Stimulated activated effector memory CD8-positive, alpha-beta T cell treated with anti-CD3 and anti-CD28 coated beads, Interleukin-12 subunit alpha, Interleukin-12 subunit beta, amount 100 ng/mL, for 72 hours (primary cell): ENCODE data around the gene NMRK2.
A peak's percentile ranks its signal among the peaks of the same experiment; 100 is the strongest.

Experiments
- ATAC-seq: fragments of 150-1000 bp; cut with Tn5 transposase; 2 replicates; pipeline ENCODE4 v1.10.0; 2021
- DNase-seq, 2 donors: peaks; one replicate each; pipeline ENCODE4 v3.0.0; 2021 to 2022; ENCODE audit warnings: low spot score in 2 of 2
- H3K27ac Mint-ChIP-seq: one replicate; pipeline ENCODE4 v1.8.0; 2022; ENCODE audit warnings: mild to moderate bottlenecking, mixed read lengths
- H3K36me3 Mint-ChIP-seq: one replicate; pipeline ENCODE4 v1.8.0; 2022; ENCODE audit warnings: mild to moderate bottlenecking, mixed read lengths
- H3K4me1 Mint-ChIP-seq: one replicate; pipeline ENCODE4 v1.8.0; 2022; ENCODE audit warnings: mixed read lengths
- H3K4me3 Mint-ChIP-seq: one replicate; pipeline ENCODE4 v1.8.0; 2022; ENCODE audit warnings: mild to moderate bottlenecking, mixed read lengths
- H3K9me3 Mint-ChIP-seq: one replicate; pipeline ENCODE4 v1.8.0; 2022; ENCODE audit warnings: mixed read lengths

Gene NMRK2

GRCh38 chr19:3968556-3969434, 35.9 kb downstream of the NMRK2 start:
- no peaks in the 10 kb centered on the region for H3K9me3 Mint-ChIP-seq
- H3K27ac Mint-ChIP-seq: peak overlapping the region; percentile 90
- H3K36me3 Mint-ChIP-seq: peaks cover 78% of the 10 kb centered on the region
- H3K4me1 Mint-ChIP-seq: peaks cover 29% of the 10 kb centered on the region
- H3K4me3 Mint-ChIP-seq: peak overlapping the region; percentile 91
- ATAC-seq (no peak), DNase-seq (no peak)

GRCh38 chr19:3969435-3970312, 36.8 kb downstream of the NMRK2 start:
- ATAC-seq (no peak), DNase-seq (no peak)
- H3K27ac Mint-ChIP-seq: peak overlapping the region; percentile 90
- H3K9me3 Mint-ChIP-seq: no peaks in the 10 kb centered on the region
- peak overlapping the region; percentile 91 for H3K4me3 Mint-ChIP-seq
- peaks cover 29% of the 10 kb centered on the region for H3K4me1 Mint-ChIP-seq
- peaks cover 74% of the 10 kb centered on the region for H3K36me3 Mint-ChIP-seq

GRCh38 chr19:3970313-3970807, 37.5 kb downstream of the NMRK2 start:
- DNase-seq: no peak

GRCh38 chr19:3970808-3971598, 38.1 kb downstream of the NMRK2 start, which contains the start of gene DAPK3:
Gene DAPK3, minus strand, starts transcription at chr19:3971099. Its CDS starts 1,364 bp downstream, at chr19:3969735.
- H3K9me3 Mint-ChIP-seq: no peaks in the 10 kb centered on the region
- peaks cover 75% of the 10 kb centered on the region for H3K36me3 Mint-ChIP-seq
- peak within 1 kb of the TSS; percentile 90 for H3K27ac Mint-ChIP-seq
- DNase-seq (peak; percentile 93 to 97), ATAC-seq (peak; percentile 90)
- peak within 1 kb of the TSS; percentile 91 for H3K4me3 Mint-ChIP-seq
- peaks cover 29% of the 10 kb centered on the region for H3K4me1 Mint-ChIP-seq

More at GRCh38 chr19:3970313-3970807, 37.5 kb downstream of the NMRK2 start:
- ATAC-seq: peak; percentile 9
- peak overlapping the region; percentile 91 for H3K4me3 Mint-ChIP-seq
- H3K27ac Mint-ChIP-seq: peak overlapping the region; percentile 90
- no peaks in the 10 kb centered on the region for H3K9me3 Mint-ChIP-seq
- peaks cover 29% of the 10 kb centered on the region for H3K4me1 Mint-ChIP-seq
- H3K36me3 Mint-ChIP-seq: peaks cover 75% of the 10 kb centered on the region

GRCh38 chr19:3975144-3975543, 42.3 kb downstream of the NMRK2 start:
- DNase-seq: no peak
- ATAC-seq: no peak
- Mint-ChIP-seq H3K4me3 (no peak overlapping the region), H3K36me3 (peaks cover 85% of the 10 kb centered on the region), H3K4me1 (peaks cover 34% of the 10 kb centered on the region), H3K9me3 (no peaks in the 10 kb centered on the region), H3K27ac (peak overlapping the region; percentile 99)

- peaks cover 29% of the 10 kb centered on the region for H3K4me1 Mint-ChIP-seq
- ATAC-seq (no peak), DNase-seq (no peak)
- H3K9me3 Mint-ChIP-seq: no peaks in the 10 kb centered on the region
- H3K36me3 Mint-ChIP-seq: peaks cover 85% of the 10 kb centered on the region
- peak overlapping the region; percentile 99 for H3K27ac Mint-ChIP-seq
- H3K4me3 Mint-ChIP-seq: no peak overlapping the region
Observed at GRCh38 chr19:3975637-3976087, 42.8 kb downstream of the NMRK2 start.

- Mint-ChIP-seq H3K36me3 (peaks cover 85% of the 10 kb centered on the region), H3K4me1 (peaks cover 29% of the 10 kb centered on the region), H3K4me3 (no peak overlapping the region), H3K9me3 (no peaks in the 10 kb centered on the region), H3K27ac (peak overlapping the region; percentile 99)
- ATAC-seq: peak; percentile 0
- no peak for DNase-seq
Observed at GRCh38 chr19:3976495-3977241, 43.8 kb downstream of the NMRK2 start.

- H3K9me3 Mint-ChIP-seq: no peaks in the 10 kb centered on the region
- DNase-seq: no peak
- peak; percentile 3 for ATAC-seq
- H3K27ac Mint-ChIP-seq: peak overlapping the region; percentile 99
- peaks cover 36% of the 10 kb centered on the region for H3K4me1 Mint-ChIP-seq
- H3K4me3 Mint-ChIP-seq: no peak overlapping the region
- peaks cover 85% of the 10 kb centered on the region for H3K36me3 Mint-ChIP-seq
Observed at GRCh38 chr19:3977242-3978143, 44.6 kb downstream of the NMRK2 start.

- Mint-ChIP-seq H3K4me1 (peaks cover 43% of the 10 kb centered on the region), H3K36me3 (peaks cover 85% of the 10 kb centered on the region), H3K9me3 (no peaks in the 10 kb centered on the region), H3K4me3 (no peak overlapping the region), H3K27ac (peak overlapping the region; percentile 99)
- no peak for ATAC-seq
- DNase-seq: no peak
Observed at GRCh38 chr19:3978145-3978544, 45.3 kb downstream of the NMRK2 start.

GRCh38 chr19:3979289-3979673, 46.4 kb downstream of the NMRK2 start:
- Mint-ChIP-seq H3K4me3 (no peak overlapping the region), H3K27ac (peak overlapping the region; percentile 99), H3K36me3 (peaks cover 97% of the 10 kb centered on the region), H3K9me3 (no peaks in the 10 kb centered on the region), H3K4me1 (peaks cover 54% of the 10 kb centered on the region)
- DNase-seq (peak in 1 of 2 donors; percentile 48), ATAC-seq (no peak)

- peak; percentile 1 for ATAC-seq
- Mint-ChIP-seq H3K9me3 (no peaks in the 10 kb centered on the region), H3K27ac (peak overlapping the region; percentile 99), H3K4me1 (peaks cover 60% of the 10 kb centered on the region), H3K4me3 (no peak overlapping the region), H3K36me3 (peaks cover 100% of the 10 kb centered on the region)
- peak in 1 of 2 donors; percentile 48 for DNase-seq
Observed at GRCh38 chr19:3979674-3980352, 46.9 kb downstream of the NMRK2 start.

GRCh38 chr19:3980353-3981251, 47.7 kb downstream of the NMRK2 start:
- DNase-seq: peak in 1 of 2 donors; percentile 49
- Mint-ChIP-seq H3K27ac (peak overlapping the region; percentile 99), H3K9me3 (no peaks in the 10 kb centered on the region), H3K4me1 (peaks cover 61% of the 10 kb centered on the region), H3K4me3 (peak overlapping the region; percentile 96), H3K36me3 (peaks cover 100% of the 10 kb centered on the region)
- no peak for ATAC-seq
